DMS 273 treated with DMSO at 0.1 percent for 48 hours (cell line): Measurements from ENCODE around the gene MCUB.

ENCODE experiments used
- DNase-seq: peaks from one replicate; lab custom pipeline; 2025; lab: John Stamatoyannopoulos, UW

MCUB gene

DNA sequence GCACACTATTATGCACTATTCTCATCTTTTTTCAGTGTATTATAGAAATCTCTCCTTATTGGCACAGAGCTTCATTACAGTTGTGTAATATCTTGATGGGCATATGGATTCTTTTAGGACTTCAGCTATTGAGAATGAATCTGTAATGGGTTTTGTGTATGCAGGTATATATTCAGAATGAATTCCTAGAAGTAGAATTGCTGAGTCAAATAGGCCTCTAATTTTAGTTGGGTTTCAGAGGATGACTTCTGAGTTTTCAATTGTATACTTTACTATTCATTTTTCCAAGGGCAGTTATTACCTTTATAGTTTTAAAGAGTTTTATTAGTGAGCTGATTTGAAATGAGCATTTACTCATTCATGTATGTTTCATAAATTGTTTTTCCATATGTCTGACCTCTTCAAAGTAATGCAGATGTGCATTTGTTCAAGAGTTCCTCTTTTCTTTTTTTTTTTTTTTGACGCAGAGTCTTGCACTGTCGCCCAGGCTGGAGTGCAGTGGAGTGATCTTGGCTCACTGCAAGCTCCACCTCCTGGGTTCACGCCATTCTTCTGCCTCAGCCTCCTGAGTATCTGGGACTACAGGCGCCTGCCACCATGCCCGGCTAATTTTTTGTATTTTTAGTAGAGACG lies 123.7 kb downstream of the MCUB start:
- DNase-seq: no peak

DNA sequence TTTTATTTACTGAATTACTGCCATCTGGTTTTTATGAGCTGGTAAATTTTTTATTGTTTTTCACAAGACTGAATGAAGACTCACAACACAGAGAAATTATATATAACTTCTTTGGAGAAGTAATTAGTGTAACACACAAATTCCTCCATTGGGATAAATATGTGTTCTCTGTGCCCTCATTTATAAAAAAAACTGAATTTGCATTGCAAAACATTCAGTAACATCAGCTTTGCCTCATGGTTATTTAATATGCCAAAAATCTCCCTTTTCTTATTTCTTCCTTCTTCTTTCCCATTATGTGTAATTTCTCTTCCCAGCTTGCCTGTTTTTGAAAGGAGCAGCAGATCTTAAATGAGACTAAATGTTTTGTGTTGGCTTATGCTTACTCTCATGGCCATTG lies 124.7 kb downstream of the MCUB start:
- no peak for DNase-seq

DNA sequence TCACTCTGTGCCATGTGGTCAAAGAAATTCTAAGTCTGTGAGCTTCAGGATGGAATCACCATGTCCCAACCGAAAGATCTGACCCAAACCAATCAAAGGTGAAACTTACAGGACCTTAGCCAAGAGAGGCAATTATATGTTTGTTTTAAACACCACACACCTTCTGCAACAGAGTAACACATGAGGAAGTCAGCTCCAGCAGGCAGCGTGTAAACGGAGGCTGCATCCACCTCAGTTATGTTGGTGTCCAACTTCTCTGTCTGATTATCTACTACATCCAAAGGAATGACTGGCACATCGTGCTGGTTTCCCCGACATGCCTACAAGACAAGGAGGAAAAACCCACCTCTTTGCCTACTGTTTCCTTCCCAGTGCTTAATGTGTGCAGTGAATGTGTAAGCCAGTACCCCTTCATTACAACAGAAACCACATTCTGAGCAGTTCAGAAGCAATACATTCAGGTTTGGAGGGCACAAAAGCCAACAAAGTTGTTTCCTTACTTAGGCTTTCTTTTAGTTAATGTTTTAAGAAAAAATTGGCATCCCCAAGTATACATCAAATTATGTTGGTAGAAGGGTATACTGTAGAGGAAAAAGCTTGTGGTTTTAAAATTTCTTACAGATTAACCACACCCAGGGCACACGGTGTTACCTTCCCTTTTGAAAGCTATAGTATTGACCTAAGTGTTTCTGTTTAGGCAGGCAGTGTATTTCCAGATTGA lies 130.8 kb downstream of the MCUB start:
- DNase-seq: no peak

DNA sequence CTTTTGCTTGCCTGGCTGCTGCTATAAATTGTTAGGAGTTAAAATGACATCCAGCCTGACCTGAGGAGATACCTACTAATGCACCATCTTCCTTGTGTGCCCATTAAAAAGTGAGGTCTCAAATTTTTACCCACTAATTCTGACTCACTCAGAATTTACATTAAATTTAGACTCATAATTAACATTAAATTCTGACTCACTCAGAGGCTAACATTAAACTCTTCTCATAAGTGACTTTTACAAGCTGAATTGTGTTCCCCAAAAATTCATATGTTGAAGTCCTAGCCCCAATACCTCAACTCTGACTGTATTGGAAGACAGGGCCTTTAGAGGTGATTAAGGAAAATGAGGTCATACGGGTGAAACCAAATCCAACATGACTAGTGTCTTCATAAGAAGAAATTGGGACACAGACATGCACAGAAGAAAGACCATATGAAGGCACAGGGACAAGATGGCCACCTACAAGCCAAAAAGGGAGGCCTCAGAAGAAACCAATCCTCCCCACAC lies 131.4 kb downstream of the MCUB start:
- no peak for DNase-seq

DNA sequence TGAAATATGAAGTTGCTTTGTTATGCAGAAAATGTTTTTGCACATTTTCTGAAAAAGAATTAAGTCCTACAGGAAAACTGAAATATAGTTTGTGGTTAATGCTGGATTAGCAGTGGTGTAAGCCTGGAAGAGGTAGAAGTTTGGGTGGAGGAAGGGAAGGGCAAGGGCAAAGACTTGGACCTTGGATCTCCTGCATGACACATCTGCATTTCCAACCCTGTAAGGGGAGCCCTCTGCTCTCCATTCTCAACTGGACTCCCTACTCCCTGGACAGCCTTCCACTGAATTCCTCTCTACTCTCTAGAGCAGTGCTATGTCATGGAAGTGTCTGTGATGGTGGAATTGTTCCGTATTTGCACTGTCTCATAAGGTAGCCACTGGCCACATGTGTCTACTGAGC lies 138.6 kb downstream of the MCUB start:
- DNase-seq: no peak

DNA sequence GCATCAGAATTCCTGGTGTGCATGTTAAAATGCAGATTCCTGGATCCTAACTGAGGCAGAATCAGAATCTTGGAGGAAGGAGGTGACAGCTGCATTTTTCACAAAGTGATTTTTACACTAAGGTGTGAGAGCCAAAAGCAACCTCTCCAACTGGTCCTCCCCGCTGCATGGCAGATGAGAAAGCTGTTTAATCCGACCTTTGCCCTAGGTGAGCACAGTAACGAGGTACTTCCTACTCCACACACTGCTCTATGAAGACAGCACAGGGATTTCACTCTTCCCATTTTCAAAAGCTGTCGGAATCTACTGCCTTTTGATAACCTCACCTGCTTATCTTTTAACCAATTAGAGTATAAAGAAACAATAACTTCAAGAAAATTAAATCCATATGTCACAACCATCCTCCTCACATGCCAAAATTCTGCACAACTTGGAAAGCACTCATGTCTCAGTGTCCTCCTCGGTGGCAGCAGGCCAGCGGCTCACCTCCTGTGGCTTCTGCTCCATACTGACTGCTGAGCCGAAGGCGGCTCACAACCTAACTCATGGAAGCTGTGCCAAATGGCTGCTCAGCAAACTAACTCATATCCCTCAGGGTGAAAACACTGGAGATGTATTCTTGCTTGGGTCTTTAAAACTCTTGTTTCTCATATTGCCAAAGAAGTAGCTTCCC lies 139.6 kb downstream of the MCUB start:
- no peak for DNase-seq

DNA sequence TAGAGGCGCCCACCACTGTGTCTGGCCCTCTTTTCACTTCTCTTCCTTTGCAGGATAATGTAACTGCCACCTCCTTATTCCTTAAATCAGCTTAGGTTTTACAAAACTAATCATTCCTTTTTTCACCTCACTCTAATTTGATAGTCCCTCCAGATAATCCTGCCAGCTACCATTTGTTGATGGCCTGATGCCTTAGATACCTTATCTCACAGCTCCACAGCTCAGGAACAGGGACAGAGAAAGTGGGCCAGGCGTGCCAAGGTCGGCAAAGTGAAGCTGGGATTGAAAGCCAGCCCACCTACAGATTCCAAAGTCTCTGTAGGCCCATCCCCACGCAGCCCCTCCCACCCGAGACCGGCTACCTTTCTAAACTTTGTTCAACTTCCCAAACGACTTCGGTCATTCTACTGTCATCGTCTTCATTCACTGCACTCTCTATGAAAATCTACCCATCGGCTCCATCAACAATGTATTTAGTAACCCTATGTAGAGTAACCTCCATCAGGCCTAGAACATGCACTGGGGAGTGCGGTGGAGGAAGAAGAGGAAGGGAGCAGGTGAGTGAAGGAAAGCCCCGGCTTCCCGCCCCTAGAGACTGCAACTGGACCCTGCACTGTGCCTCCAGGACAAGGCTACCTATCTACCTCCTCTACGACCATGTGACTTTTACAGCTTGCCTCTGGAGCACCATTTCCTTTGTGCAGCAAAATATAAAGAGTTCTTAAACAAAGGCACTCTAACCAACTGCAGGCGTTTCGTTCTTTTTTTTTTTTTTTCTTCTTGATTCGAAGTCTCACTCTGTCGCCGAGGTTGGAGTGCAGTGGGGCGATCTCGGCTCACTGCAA lies 141.7 kb downstream of the MCUB start:
- no peak for DNase-seq

DNA sequence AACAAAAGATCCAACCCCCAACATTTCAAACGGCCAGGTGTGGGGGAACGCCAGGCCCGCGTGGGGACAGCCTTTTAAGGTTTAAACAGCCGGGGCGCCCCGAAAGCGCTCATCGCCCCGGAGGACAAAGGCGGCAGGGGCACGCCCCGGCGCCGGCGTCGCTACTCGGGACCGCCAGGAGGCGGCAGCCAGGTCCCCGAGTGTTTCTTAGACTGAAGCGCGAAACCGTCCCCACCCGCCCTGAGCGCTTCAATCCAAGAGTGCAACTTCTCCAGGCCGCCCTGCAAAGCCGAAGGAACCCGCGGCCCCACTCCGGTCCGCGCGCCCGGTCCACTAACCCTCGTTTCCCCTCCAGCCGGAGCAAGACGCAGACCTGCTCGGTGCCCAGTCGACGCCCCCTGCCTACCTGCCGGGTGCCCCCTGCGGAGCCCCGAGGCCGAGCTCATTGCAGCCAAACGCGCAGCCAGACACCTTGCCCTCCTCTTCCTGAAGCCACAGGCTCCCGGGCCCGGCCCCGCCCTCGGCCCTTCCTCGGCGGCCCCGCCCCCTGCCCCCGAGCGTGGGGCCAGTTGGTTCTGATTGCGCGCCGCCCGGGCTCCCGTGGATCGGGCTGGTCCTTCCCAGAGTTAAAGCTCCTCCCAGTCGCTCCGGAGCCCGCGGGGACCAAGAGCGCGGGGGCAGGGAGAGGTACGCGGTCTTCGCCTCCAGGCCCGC lies 143.1 kb downstream of the MCUB start, which contains the start of gene CASP6:
TSS of gene CASP6 (minus strand) at position 496 of the 714 bp plus-strand sequence. CDS start at position 446, 50 bp downstream.
- peak; percentile 28 for DNase-seq

DNA sequence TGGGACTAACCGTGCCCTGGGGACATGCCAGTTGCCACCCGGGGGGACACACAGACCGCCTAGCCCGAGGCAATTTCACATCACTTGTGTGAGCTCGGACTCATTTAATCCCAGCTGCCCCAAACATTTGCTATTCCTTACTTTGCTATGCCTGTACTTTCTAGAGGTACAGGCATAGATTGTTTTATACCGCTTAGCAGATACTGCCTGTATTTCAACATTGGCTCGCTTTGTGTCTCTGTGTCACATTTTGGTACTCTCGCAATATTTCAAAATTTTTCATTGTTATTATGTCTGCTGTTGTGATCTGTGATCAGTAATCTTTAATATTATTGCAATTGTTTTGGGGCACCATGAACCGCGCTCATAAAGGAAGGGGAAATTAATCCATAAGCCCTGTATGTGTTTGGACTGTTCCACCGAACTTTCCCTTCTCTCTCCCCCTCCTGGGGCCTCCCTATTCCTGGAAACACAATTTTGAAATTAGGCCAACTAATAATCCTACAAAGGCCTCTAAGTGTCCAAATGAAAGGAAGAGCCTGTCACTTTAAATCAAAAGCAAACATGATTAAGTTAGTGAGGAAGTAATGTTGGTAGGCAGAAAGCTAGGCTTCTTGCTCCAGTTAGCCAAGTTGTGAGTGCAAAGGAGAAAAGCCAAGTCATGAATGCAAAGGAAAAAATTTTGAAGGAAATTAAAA lies 143.8 kb downstream of the MCUB start:
- no peak for DNase-seq

DNA sequence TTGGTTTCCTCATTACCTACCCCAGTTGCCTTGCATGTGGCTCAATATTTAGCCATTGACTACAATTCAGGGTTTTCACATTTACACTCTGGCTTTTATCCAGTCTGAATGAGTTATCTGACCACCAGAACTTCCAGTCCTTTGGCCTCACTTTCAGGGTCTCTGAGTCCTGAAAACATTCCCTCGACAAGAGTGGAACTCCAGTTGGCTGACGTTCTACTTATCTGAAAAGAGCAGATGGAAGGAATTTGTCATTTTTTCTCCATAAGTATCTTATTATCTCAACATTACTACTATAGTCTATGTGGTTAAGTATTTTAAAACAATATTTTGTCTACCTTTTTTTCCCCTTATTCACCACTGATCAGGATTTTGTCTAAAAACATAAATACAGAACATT lies 148.4 kb downstream of the MCUB start:
- DNase-seq: no peak

DNA sequence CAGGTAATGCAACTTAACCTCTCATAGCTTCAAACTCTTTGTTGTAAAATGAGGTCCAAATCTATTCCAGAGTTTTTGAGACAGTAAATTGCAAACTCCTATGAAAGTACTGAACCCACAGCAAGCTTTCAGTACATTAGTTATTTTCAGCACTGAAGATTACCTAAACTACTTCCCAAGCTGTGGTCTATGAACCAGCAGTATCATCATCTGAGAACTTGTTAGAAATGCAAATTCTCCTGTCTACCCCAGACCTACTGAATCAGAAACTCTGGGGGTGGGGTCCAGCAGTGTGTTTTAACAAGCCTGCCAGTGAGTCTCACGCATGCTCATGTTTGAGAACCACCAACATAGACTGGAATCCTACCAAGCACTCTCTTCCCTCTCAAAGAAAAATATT lies 148.9 kb downstream of the MCUB start:
- DNase-seq: no peak

DNA sequence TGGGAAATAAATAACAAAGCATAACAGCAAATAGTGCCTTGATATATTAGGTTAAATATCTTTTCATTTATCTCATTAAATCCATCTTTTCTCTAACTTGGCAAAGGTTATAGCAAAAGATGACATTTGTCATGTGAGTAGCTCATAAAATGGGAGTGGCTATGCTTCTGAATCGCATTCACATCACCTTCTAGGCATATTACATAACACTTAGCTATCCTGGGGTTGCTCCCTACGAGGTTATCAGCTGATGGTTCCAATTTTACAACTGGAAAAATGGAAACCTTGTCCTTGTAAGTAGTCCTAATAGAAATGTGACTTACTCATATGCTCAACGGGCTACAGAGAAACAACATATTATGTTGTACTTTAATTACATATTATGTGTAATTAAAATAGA lies 153.5 kb downstream of the MCUB start:
- no peak for DNase-seq

DNA sequence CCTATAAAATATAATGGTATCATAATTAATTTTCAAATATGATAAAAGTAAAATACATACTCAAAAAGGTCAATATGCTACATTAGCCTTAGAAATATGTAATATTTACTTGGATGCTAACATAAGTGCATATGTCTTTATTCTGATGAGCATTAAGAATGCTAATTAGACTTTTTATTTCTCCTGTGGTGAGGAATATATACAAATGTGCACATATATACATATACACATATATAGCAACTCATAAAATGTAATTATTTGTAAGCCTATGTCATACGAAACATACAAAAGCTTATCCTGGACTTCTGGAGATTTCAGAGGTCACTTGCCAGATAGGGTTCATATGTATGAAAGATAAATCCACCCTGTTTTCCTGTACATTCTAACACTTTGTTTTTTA lies 158.7 kb downstream of the MCUB start:
- no peak for DNase-seq

DNA sequence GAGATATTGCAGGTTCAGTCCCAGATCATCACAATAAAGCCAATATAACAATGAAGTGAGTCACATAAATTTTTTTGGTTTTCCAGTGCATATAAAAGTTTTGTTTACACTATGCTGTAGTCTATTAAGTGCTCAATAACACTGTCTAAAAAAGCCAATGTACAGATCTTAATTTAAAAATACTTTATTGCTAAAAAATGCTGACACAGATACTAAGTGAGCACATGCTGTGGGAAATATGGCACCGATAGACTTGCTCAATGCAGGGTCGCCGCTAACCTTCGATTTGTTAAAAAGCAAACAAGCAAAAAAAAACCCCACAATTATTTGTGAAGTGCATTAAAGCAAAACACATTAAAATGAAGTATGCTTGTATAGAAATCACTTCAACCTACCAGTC lies 159.6 kb downstream of the MCUB start:
- DNase-seq: no peak

DNA sequence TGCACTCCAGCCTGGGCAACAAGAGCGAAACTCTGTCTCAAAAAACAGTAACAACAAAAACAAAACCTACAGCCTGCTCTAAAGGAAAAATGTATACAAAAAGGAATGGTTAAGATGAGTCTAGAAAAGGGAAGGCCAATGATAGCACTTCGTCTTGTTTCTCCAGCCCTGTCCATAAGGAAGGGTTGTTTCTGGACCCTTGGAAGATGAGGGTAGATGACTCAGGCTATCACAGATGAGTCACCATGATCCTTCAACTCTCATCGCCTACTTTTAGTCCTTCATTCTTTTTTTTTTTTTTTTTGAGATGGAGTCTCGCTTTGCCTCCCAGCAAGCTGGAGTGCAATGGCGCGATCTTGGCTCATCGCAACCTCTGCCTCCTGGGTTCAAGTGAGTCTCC lies 161.0 kb downstream of the MCUB start:
- no peak for DNase-seq

DNA sequence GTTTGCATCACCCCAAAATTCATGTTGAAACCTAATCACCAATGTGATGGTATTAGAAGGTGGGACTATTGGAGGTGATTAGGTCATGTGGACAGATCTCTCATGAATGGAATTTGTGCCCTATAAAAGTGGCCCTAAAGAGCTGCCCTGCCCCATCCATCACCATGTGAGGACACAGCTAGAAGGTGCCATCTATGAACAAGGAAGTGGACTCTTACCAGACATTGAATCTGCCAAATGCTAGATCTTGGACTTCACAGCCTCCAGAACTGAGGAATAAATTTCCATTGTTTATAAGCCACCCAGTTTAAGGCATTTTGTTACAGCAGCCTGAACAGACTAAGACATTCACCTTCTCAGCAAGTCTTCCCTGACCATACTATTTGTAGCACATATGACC lies 162.3 kb downstream of the MCUB start:
- no peak for DNase-seq

DNA sequence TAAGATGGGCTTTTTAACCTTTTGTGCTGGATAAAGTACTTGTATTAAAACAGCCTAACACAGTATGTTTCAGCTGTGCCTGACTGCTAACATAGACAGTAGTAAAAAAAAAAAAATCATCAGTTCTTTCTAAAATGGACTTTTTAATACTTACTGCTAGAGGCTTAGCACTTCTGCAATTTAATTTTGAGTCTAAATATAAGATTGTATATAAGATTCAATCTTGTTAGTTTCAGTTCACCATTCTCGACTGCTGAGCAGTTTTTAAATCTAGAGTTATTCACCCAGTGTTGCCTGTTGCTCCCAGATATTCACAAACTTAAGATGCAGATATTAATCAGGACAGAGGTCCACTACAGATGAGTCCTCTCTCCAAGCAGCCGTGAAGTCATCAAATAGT lies 163.1 kb downstream of the MCUB start:
- no peak for DNase-seq

DNA sequence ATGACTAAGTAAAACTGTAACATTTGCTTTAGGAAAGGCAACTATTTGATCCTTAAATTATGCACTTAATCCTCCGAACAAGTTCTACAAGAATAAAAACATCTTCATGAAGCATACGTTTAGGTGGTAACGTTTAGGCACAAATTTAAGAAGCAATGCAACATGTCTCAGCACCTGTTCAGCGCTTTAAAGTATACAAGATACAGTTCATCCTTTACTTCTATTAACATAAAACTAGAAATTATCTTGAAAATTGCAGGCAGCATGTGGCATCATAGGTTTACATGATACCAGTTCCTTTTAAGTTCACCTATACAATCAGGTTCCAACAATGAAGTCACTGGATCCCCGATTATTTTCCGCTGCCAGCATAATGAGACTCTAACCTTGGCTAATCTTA lies 168.3 kb downstream of the MCUB start:
- no peak for DNase-seq

DNA sequence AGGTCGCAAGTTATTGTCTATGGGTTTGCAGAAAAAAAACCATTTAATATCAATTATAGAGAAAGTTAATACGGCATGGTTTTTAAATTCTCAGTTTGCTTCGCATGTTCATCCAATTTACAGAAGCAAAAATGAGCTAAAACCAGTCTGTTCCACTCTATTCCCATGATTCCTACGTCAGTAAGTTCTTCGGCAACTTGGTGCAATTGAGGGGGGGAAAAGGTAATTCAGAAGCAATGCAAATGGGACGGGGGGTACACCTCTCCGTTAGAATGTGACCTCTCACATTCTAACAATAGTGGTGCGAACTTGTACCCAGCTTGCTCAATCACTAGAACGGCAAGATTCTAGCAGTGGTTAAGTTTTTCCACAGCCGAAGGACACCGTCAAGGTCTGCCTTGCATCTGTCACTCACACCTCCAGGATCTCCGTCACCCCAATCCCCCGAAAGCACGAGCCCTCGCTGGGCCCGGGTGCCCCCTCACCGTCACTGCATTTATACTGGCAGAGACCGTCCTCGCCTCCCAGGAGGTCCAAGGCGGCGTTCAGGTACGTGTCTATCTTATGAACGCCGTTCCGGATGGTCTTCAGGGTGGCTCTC lies 169.2 kb downstream of the MCUB start:
- no peak for DNase-seq
